ENCODE measurements around the gene NID1.

The NID1 gene, protein sequence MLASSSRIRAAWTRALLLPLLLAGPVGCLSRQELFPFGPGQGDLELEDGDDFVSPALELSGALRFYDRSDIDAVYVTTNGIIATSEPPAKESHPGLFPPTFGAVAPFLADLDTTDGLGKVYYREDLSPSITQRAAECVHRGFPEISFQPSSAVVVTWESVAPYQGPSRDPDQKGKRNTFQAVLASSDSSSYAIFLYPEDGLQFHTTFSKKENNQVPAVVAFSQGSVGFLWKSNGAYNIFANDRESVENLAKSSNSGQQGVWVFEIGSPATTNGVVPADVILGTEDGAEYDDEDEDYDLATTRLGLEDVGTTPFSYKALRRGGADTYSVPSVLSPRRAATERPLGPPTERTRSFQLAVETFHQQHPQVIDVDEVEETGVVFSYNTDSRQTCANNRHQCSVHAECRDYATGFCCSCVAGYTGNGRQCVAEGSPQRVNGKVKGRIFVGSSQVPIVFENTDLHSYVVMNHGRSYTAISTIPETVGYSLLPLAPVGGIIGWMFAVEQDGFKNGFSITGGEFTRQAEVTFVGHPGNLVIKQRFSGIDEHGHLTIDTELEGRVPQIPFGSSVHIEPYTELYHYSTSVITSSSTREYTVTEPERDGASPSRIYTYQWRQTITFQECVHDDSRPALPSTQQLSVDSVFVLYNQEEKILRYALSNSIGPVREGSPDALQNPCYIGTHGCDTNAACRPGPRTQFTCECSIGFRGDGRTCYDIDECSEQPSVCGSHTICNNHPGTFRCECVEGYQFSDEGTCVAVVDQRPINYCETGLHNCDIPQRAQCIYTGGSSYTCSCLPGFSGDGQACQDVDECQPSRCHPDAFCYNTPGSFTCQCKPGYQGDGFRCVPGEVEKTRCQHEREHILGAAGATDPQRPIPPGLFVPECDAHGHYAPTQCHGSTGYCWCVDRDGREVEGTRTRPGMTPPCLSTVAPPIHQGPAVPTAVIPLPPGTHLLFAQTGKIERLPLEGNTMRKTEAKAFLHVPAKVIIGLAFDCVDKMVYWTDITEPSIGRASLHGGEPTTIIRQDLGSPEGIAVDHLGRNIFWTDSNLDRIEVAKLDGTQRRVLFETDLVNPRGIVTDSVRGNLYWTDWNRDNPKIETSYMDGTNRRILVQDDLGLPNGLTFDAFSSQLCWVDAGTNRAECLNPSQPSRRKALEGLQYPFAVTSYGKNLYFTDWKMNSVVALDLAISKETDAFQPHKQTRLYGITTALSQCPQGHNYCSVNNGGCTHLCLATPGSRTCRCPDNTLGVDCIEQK

GRCh38 chr1:236064674-236065508 lies at the start of gene NID1:
TSS of gene NID1 (minus strand) at chr1:236065090. CDS start at chr1:236065079, 11 bp downstream.
- TF ChIP-seq ZFX (IDR thresholded peaks at IDR 0.05), result no peak
- TF ChIP-seq, protein P1, sequence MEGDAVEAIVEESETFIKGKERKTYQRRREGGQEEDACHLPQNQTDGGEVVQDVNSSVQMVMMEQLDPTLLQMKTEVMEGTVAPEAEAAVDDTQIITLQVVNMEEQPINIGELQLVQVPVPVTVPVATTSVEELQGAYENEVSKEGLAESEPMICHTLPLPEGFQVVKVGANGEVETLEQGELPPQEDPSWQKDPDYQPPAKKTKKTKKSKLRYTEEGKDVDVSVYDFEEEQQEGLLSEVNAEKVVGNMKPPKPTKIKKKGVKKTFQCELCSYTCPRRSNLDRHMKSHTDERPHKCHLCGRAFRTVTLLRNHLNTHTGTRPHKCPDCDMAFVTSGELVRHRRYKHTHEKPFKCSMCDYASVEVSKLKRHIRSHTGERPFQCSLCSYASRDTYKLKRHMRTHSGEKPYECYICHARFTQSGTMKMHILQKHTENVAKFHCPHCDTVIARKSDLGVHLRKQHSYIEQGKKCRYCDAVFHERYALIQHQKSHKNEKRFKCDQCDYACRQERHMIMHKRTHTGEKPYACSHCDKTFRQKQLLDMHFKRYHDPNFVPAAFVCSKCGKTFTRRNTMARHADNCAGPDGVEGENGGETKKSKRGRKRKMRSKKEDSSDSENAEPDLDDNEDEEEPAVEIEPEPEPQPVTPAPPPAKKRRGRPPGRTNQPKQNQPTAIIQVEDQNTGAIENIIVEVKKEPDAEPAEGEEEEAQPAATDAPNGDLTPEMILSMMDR (conservative IDR thresholded peaks at IDR 0.05), result no peak
- no peak within 1 kb of the TSS for H3K27ac ChIP-seq

DNA sequence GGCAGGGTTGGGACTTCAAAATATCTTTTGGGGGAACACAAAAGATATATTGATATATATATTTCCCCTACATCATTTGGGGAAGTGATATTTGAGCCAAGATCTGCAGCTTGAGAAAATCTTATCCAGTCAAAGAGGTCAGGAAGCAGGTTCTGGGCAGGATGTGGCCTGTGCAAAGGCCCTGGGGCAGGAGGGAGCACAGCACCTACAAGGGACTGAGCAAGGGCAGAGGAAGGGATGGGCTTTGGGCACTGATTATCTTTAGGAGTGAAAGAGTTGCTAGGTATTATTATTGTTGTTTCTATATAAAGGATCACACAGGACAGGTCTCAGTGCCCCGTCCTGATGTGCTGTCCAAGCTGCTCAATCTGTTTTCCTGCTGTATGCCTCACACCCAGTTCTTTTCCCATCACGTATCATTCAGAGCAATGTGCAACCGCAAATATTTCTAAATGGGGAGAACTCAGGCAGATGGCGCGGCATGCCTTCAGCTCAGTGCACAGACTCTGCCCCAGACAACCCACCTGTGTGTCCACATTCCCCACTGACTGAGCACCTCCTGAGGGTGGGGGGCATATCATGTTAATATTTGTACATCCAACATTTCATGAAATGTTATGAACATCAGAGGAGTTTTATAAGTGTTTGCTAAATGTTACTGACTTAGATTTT lies 49.3 kb upstream of the NID1 start:
- no peak overlapping the region for H3K27ac ChIP-seq
- TF ChIP-seq, protein P1 (conservative IDR thresholded peaks at IDR 0.05), result no peak

DNA sequence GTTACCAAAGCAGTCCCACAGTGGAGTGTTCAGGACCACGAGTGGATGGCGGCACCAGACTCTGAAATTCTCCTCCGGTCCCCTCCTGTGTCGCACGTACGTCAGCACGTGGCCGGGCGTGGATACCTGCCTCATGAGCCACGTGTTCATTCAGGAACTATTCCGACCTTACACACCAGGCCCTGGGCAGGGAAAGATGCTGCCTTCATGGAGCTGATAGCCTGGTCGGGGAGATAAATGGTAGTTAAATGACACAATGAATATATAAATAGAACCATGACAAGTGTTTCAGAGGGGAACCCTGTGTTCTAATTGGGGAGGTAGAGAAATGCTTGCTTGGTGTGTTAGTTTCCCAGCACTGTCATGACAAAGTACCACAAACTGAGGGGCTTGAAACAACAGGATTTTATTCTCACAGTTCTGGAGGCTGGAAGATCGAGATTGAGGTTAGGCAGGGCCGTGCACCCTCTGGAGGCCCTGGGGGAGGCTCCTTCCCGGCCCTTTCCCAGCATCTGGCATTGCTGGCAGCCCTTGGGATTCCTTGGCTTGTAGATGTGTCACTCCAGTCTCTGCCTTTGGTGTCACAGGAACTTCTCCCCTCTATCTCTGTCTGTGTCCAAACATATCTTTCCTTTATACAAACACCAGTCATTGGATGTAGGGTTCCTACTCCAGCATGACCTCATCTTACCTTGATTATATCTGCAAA lies 48.6 kb upstream of the NID1 start:
- H3K27ac ChIP-seq, result no peak overlapping the region
- no peak for TF ChIP-seq ZFX (IDR thresholded peaks at IDR 0.05)
- TF ChIP-seq, protein P1 (conservative IDR thresholded peaks at IDR 0.05), result no peak

GRCh38 chr1:236112332-236112627 lies 47.4 kb upstream of the NID1 start:
- TF ChIP-seq, protein P1 (conservative IDR thresholded peaks at IDR 0.05), result no peak
- no peak for TF ChIP-seq ZFX (IDR thresholded peaks at IDR 0.05)
- H3K27ac ChIP-seq, result no peak overlapping the region

DNA sequence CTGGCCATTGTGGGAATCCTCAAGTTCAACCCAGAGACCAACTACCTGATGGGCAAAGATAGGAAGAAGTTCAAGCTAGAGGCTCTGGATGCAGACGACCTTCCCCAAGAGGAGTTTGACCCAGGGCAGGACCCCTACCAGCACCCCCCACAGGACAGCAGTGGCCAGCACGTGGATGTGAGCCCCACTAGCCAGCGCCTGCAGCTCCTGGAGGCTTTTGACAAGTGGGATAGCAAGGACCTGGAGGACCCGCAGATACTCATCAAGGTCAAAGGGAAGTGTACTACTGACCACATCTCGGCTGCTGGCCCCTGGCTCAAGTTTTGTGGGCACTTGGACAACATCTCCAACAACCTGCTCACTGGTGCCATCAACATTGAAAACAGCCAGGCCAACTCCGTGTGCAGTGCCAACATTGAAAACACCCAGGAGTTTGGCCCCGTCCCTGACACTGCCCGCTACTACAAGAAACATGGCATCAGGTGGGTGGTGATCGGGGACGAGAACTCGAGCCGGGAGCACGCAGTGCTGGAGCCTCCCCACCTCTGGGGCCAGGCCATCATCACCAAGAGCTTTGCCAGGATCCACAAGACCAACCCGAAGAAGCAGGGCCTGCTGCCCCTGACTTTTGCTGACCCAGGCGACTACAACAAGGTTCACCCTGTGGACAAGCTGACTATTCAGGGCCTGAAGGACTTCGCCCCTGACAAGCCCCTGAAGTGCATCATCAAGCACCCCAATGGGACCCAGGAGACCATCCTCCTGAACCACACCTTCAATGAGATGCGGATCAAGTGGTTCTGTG lies 46.8 kb upstream of the NID1 start:
- no peak overlapping the region for H3K27ac ChIP-seq

More for the DNA sequence above, 46.8 kb upstream of the NID1 start:
- no peak for TF ChIP-seq ZFX (IDR thresholded peaks at IDR 0.05)
- TF ChIP-seq, protein P1 (conservative IDR thresholded peaks at IDR 0.05), result no peak

All from C4-2B (cell line).